Measurements from ENCODE around the gene TXLNB.
"Not testable (repeated sequence)": the region's sequence is repeated elsewhere in the genome, so short reads cannot be mapped to it uniquely, and the experiment has no call there.

Gene TXLNB

GRCh38 chr6:139231206-139231605 lies 60.6 kb downstream of the TXLNB start:
- Histone ChIP-seq H4K91ac (ENCODE audit: low read length) (no peak overlapping the region), H3K4me3 (ENCODE audit: insufficient read depth in 1 of 2, low read depth in 1 of 2, low read length in 2 of 2) (no peak overlapping the region), H3K18ac (ENCODE audit: low read depth in 1 of 2, low read length in 2 of 2) (no peak overlapping the region), H2AK5ac (ENCODE audit: low read length, severe bottlenecking) (no peak overlapping the region), H3K4ac (ENCODE audit: low read depth in 1 of 2, low read length in 2 of 2) (no peak overlapping the region), H2BK15ac (ENCODE audit: low read depth, poor library complexity, severe bottlenecking) (no peak overlapping the region), H3K9me3 (ENCODE audit: control insufficient read depth, low read length) (no peaks in the 10 kb centered on the region), H2BK5ac (ENCODE audit: low read depth, low read length, poor library complexity, severe bottlenecking) (no peak overlapping the region), H3K36me3 (ENCODE audit: control insufficient read depth in 1 of 2, insufficient read depth in 2 of 2, low read depth in 1 of 2, low read length in 2 of 2) (no peaks in the 10 kb centered on the region), H3K23ac (ENCODE audit: low read length in 2 of 2) (no peak overlapping the region), H2BK12ac (ENCODE audit: low read length in 2 of 2) (no peak overlapping the region), H3K4me2 (ENCODE audit: low read length, poor library complexity, severe bottlenecking) (no peak overlapping the region), H2AFZ (ENCODE audit: low read depth, low read length) (no peak overlapping the region), H3K79me1 (replicated peaks; ENCODE audit: low read length, poor library complexity, severe bottlenecking) (no peaks in the 10 kb centered on the region), H3K27me3 (ENCODE audit: control insufficient read depth in 1 of 2, insufficient read depth in 1 of 2, low read length in 2 of 2) (no peaks in the 10 kb centered on the region), H3K9ac (ENCODE audit: low read length) (no peak overlapping the region), H3K14ac (ENCODE audit: low read length in 2 of 2) (no peak overlapping the region), H3K27ac (ENCODE audit: low read length, poor library complexity, severe bottlenecking) (no peak overlapping the region), H3K4me1 (ENCODE audit: control insufficient read depth, insufficient read depth, low read depth, low read length) (no peaks in the 10 kb centered on the region), H2BK120ac (ENCODE audit: low read depth, low read length) (no peak overlapping the region), H4K8ac (ENCODE audit: low read length) (no peak overlapping the region)
- 52% methylated on average over 2 of the region's 2 CpGs for WGBS
- no peak for DNase-seq

GRCh38 chr6:139230391-139230840 lies 61.4 kb downstream of the TXLNB start:
- Histone ChIP-seq H2BK12ac (ENCODE audit: low read length in 2 of 2) (no peak overlapping the region), H3K18ac (ENCODE audit: low read depth in 1 of 2, low read length in 2 of 2) (no peak overlapping the region), H3K36me3 (ENCODE audit: control insufficient read depth in 1 of 2, insufficient read depth in 2 of 2, low read depth in 1 of 2, low read length in 2 of 2) (no peaks in the 10 kb centered on the region), H3K4me3 (ENCODE audit: insufficient read depth in 1 of 2, low read depth in 1 of 2, low read length in 2 of 2) (no peak overlapping the region), H3K9me3 (ENCODE audit: control insufficient read depth, low read length) (no peaks in the 10 kb centered on the region), H3K9ac (ENCODE audit: low read length) (no peak overlapping the region), H3K4me2 (ENCODE audit: low read length, poor library complexity, severe bottlenecking) (no peak overlapping the region), H2BK5ac (ENCODE audit: low read depth, low read length, poor library complexity, severe bottlenecking) (no peak overlapping the region), H3K23ac (ENCODE audit: low read length in 2 of 2) (no peak overlapping the region), H3K14ac (ENCODE audit: low read length in 2 of 2) (no peak overlapping the region), H3K79me1 (replicated peaks; ENCODE audit: low read length, poor library complexity, severe bottlenecking) (no peaks in the 10 kb centered on the region), H3K27ac (ENCODE audit: low read length, poor library complexity, severe bottlenecking) (no peak overlapping the region), H2AFZ (ENCODE audit: low read depth, low read length) (no peak overlapping the region), H2BK15ac (ENCODE audit: low read depth, poor library complexity, severe bottlenecking) (no peak overlapping the region), H2AK5ac (ENCODE audit: low read length, severe bottlenecking) (no peak overlapping the region), H4K8ac (ENCODE audit: low read length) (no peak overlapping the region), H3K4me1 (ENCODE audit: control insufficient read depth, insufficient read depth, low read depth, low read length) (no peaks in the 10 kb centered on the region), H4K91ac (ENCODE audit: low read length) (no peak overlapping the region), H3K4ac (ENCODE audit: low read depth in 1 of 2, low read length in 2 of 2) (no peak overlapping the region), H3K27me3 (ENCODE audit: control insufficient read depth in 1 of 2, insufficient read depth in 1 of 2, low read length in 2 of 2) (no peaks in the 10 kb centered on the region), H2BK120ac (ENCODE audit: low read depth, low read length) (no peak overlapping the region)
- WGBS, result 83% methylated on average over 3 of the region's 3 CpGs
- peak; percentile 66 for DNase-seq

- not testable (repeated sequence) for H2BK120ac ChIP-seq (ENCODE audit: low read depth, low read length)
Measured at GRCh38 chr6:139228387-139228786, 63.4 kb downstream of the TXLNB start.

GRCh38 chr6:139219746-139220145 lies 72.1 kb downstream of the TXLNB start:
- no peaks in the 10 kb centered on the region for H3K9me3 ChIP-seq (ENCODE audit: control insufficient read depth, low read length)
- no peaks in the 10 kb centered on the region for H3K36me3 ChIP-seq (ENCODE audit: control insufficient read depth in 1 of 2, insufficient read depth in 2 of 2, low read depth in 1 of 2, low read length in 2 of 2)
- no peaks in the 10 kb centered on the region for H3K79me1 ChIP-seq (replicated peaks; ENCODE audit: low read length, poor library complexity, severe bottlenecking)
- peaks cover 2% of the 10 kb centered on the region for H3K4me1 ChIP-seq (ENCODE audit: control insufficient read depth, insufficient read depth, low read depth, low read length)
- H3K27ac ChIP-seq (ENCODE audit: low read length, poor library complexity, severe bottlenecking), result peak overlapping the region; percentile 48
- H3K18ac ChIP-seq (ENCODE audit: low read depth in 1 of 2, low read length in 2 of 2), result no peak overlapping the region
- DNase-seq, result no peak
- H3K27me3 ChIP-seq (ENCODE audit: control insufficient read depth in 1 of 2, insufficient read depth in 1 of 2, low read length in 2 of 2), result no peaks in the 10 kb centered on the region
- H3K23ac ChIP-seq (ENCODE audit: low read length in 2 of 2), result no peak overlapping the region
- H2BK15ac ChIP-seq (ENCODE audit: low read depth, poor library complexity, severe bottlenecking), result no peak overlapping the region
- no peak overlapping the region for H4K91ac ChIP-seq (ENCODE audit: low read length)
- H3K4me2 ChIP-seq (ENCODE audit: low read length, poor library complexity, severe bottlenecking), result no peak overlapping the region
- H2AK5ac ChIP-seq (ENCODE audit: low read length, severe bottlenecking), result no peak overlapping the region
- peak overlapping the region in 1 of 2 experiments; percentile 34 for H2BK12ac ChIP-seq (ENCODE audit: low read length in 2 of 2)
- peak overlapping the region; percentile 71 for H3K9ac ChIP-seq (ENCODE audit: low read length)
- H3K4me3 ChIP-seq (ENCODE audit: insufficient read depth in 1 of 2, low read depth in 1 of 2, low read length in 2 of 2), result no peak overlapping the region
- H3K14ac ChIP-seq (ENCODE audit: low read length in 2 of 2), result no peak overlapping the region
- no peak overlapping the region for H4K8ac ChIP-seq (ENCODE audit: low read length)
- WGBS, result no CpG with 5 or more reads among the region's 2 CpGs
- H2AFZ ChIP-seq (ENCODE audit: low read depth, low read length), result no peak overlapping the region
- H3K4ac ChIP-seq (ENCODE audit: low read depth in 1 of 2, low read length in 2 of 2), result no peak overlapping the region
- no peak overlapping the region for H2BK5ac ChIP-seq (ENCODE audit: low read depth, low read length, poor library complexity, severe bottlenecking)
- H2BK120ac ChIP-seq (ENCODE audit: low read depth, low read length), result peak overlapping the region; percentile 56

More at GRCh38 chr6:139228387-139228786, 63.4 kb downstream of the TXLNB start:
- H3K36me3 ChIP-seq (ENCODE audit: control insufficient read depth in 1 of 2, insufficient read depth in 2 of 2, low read depth in 1 of 2, low read length in 2 of 2); H3K4me1 ChIP-seq (ENCODE audit: control insufficient read depth, insufficient read depth, low read depth, low read length); H3K79me1 ChIP-seq (replicated peaks; ENCODE audit: low read length, poor library complexity, severe bottlenecking); H3K14ac ChIP-seq (ENCODE audit: low read length in 2 of 2); H3K9me3 ChIP-seq (ENCODE audit: control insufficient read depth, low read length); H2BK5ac ChIP-seq (ENCODE audit: low read depth, low read length, poor library complexity, severe bottlenecking); H3K9ac ChIP-seq (ENCODE audit: low read length); H2AFZ ChIP-seq (ENCODE audit: low read depth, low read length); H2BK15ac ChIP-seq (ENCODE audit: low read depth, poor library complexity, severe bottlenecking); H2BK12ac ChIP-seq (ENCODE audit: low read length in 2 of 2); H3K27me3 ChIP-seq (ENCODE audit: control insufficient read depth in 1 of 2, insufficient read depth in 1 of 2, low read length in 2 of 2); H2AK5ac ChIP-seq (ENCODE audit: low read length, severe bottlenecking); H3K4ac ChIP-seq (ENCODE audit: low read depth in 1 of 2, low read length in 2 of 2); DNase-seq; H4K8ac ChIP-seq (ENCODE audit: low read length); H3K4me3 ChIP-seq (ENCODE audit: insufficient read depth in 1 of 2, low read depth in 1 of 2, low read length in 2 of 2); H3K27ac ChIP-seq (ENCODE audit: low read length, poor library complexity, severe bottlenecking); H3K4me2 ChIP-seq (ENCODE audit: low read length, poor library complexity, severe bottlenecking); H4K91ac ChIP-seq (ENCODE audit: low read length); H3K23ac ChIP-seq (ENCODE audit: low read length in 2 of 2); H3K18ac ChIP-seq (ENCODE audit: low read depth in 1 of 2, low read length in 2 of 2): not testable (repeated sequence)
- WGBS, result 94% methylated on average over 3 of the region's 3 CpGs

Data from mesenchymal stem cell (in vitro differentiated cells and primary cell).